SU-DHL-6 (cell line): ENCODE results near the gene CA5A.

Experiments used
- EZH2phosphoT487 ChIP-seq: fragments of 200-600 bp; sonication (generic), shearing (Covaris generic); conservative IDR thresholded peaks from 2 replicates; pipeline ENCODE4 v1.6.1; 2018; ENCODE audit warnings: mild to moderate bottlenecking, antibody characterized with exemption, low read length, moderate library complexity, mixed read lengths
- TF ChIP-seq, protein P1 (sequence below): fragments of 200-600 bp; sonication (generic); IDR thresholded peaks from one replicate; pipeline ENCODE4 v1.5.1; 2017; ENCODE audit warnings: antibody characterized with exemption, mild to moderate bottlenecking, low read length, moderate library complexity; ENCODE audit not compliant: insufficient read depth, poor library complexity, severe bottlenecking

DNA sequence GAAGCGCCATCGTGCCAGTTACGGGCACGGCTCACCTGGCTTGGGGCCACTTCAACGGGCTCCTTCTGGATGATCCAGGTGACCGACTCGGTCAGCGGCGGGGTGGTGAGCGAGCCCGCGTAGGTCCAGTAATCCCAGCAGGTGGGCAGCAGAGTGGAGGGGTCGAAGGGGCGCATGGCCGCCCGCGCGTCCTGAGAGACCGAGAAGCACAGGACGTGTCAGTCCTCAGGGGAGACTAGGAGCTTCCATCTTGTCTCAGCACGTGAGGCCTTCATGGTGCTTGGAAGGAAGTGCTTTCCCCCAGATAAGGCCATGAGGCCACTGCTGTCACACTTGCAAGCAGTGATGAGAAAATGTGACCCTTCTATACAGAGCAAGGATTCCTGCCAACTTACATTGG lies 44.6 kb downstream of the CA5A start:
- TF ChIP-seq, protein P1, sequence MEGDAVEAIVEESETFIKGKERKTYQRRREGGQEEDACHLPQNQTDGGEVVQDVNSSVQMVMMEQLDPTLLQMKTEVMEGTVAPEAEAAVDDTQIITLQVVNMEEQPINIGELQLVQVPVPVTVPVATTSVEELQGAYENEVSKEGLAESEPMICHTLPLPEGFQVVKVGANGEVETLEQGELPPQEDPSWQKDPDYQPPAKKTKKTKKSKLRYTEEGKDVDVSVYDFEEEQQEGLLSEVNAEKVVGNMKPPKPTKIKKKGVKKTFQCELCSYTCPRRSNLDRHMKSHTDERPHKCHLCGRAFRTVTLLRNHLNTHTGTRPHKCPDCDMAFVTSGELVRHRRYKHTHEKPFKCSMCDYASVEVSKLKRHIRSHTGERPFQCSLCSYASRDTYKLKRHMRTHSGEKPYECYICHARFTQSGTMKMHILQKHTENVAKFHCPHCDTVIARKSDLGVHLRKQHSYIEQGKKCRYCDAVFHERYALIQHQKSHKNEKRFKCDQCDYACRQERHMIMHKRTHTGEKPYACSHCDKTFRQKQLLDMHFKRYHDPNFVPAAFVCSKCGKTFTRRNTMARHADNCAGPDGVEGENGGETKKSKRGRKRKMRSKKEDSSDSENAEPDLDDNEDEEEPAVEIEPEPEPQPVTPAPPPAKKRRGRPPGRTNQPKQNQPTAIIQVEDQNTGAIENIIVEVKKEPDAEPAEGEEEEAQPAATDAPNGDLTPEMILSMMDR, result no peak
- no peak for TF ChIP-seq EZH2phosphoT487
